Neutrophil (primary cell): ENCODE data around the gene EPHA4.

Source experiments
- H3K27ac ChIP-seq: fragments of 200-600 bp; sonication (generic); 2 replicates; pipeline ENCODE4 v1.5.1; 2016; ENCODE audit warnings: mild to moderate bottlenecking, moderate library complexity
- H3K27me3 ChIP-seq: fragments of 200-600 bp; sonication (generic); 2 replicates; pipeline ENCODE4 v1.6.0; 2016; ENCODE audit warnings: mild to moderate bottlenecking
- H3K36me3 ChIP-seq: fragments of 200-600 bp; sonication (generic); 2 replicates; pipeline ENCODE4 v1.5.1; 2017
- H3K4me1 ChIP-seq, 2 experiments: fragments of 200-600 bp in 1 of 2; sonication (generic) in 1 of 2; 1 replicate in 1 of 2; 2 replicates in 1 of 2; pipeline versions ENCODE4 v1.5.1 to v1.6.1; 2013 to 2016; ENCODE audit warnings: low read depth in 1 of 2, low read length in 1 of 2, mild to moderate bottlenecking in 1 of 2, moderate library complexity in 1 of 2; ENCODE audit not compliant: control insufficient read depth in 1 of 2, insufficient read depth in 1 of 2
- H3K4me3 ChIP-seq, 2 experiments: fragments of 200-600 bp in 1 of 2; sonication (generic) in 1 of 2; 1 replicate in 1 of 2; 2 replicates in 1 of 2; pipeline ENCODE4 v1.5.1; 2013 to 2016; ENCODE audit warnings: low read depth in 1 of 2, low read length in 1 of 2, mild to moderate bottlenecking in 1 of 2, moderate library complexity in 1 of 2
- H3K9me3 ChIP-seq: fragments of 200-600 bp; sonication (generic); 2 replicates; pipeline ENCODE4 v1.5.1; 2016
- TF ChIP-seq, protein P1 (sequence below): fragments of 200-600 bp; sonication (generic); IDR thresholded peaks from 2 replicates; pipeline ENCODE4 v1.5.1; 2016; ENCODE audit warnings: antibody characterized with exemption

EPHA4 gene

DNA sequence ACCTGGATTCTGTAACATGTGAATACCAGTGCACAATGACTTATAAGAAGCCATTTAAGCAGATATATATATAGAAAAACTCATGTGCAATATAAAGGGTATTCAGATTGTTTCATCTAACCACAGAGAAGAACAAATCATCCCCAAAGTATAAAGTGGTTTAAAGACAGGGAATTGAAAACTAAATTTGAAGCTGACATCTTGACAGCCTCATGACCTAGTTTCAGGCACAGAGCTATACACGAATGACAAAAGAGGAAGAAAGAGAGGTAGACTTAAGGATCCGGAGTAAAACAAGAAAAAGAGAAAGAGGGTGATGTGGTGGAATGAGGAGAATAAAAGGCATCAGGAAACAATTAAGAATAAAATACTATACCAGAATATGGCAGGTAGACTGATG, 194.5 kb downstream of the EPHA4 start:
- no peaks in the 10 kb centered on the region for H3K36me3 ChIP-seq
- H3K4me1 ChIP-seq = no peaks in the 10 kb centered on the region
- H3K4me3 ChIP-seq = no peak overlapping the region
- H3K27me3 ChIP-seq = no peaks in the 10 kb centered on the region
- no peak overlapping the region for H3K27ac ChIP-seq
- TF ChIP-seq, protein P1, sequence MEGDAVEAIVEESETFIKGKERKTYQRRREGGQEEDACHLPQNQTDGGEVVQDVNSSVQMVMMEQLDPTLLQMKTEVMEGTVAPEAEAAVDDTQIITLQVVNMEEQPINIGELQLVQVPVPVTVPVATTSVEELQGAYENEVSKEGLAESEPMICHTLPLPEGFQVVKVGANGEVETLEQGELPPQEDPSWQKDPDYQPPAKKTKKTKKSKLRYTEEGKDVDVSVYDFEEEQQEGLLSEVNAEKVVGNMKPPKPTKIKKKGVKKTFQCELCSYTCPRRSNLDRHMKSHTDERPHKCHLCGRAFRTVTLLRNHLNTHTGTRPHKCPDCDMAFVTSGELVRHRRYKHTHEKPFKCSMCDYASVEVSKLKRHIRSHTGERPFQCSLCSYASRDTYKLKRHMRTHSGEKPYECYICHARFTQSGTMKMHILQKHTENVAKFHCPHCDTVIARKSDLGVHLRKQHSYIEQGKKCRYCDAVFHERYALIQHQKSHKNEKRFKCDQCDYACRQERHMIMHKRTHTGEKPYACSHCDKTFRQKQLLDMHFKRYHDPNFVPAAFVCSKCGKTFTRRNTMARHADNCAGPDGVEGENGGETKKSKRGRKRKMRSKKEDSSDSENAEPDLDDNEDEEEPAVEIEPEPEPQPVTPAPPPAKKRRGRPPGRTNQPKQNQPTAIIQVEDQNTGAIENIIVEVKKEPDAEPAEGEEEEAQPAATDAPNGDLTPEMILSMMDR = no peak
- no peaks in the 10 kb centered on the region for H3K9me3 ChIP-seq

DNA sequence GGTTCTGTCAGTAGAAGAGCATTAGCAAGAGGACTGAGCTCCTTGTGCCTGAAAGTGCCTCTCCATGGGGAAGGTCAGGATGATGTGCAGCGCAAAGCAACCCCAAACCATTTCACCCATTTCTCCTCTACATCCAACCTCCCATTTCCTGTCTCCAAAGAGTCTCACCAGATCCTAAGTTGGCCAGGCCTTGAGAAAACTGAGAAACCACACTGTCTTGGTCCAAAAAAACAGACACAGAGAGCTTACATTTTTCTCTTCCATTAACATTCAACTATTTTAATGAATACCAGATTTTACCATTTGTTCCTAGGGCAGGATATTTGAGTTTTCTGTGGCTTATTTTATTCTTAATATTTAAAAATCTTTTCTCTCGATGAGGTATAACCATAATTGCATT, 195.0 kb downstream of the EPHA4 start:
- no peaks in the 10 kb centered on the region for H3K9me3 ChIP-seq
- H3K36me3 ChIP-seq = no peaks in the 10 kb centered on the region
- H3K27me3 ChIP-seq = no peaks in the 10 kb centered on the region
- H3K4me3 ChIP-seq = no peak overlapping the region
- no peak overlapping the region for H3K27ac ChIP-seq
- no peaks in the 10 kb centered on the region for H3K4me1 ChIP-seq
- TF ChIP-seq, protein P1 = no peak

DNA sequence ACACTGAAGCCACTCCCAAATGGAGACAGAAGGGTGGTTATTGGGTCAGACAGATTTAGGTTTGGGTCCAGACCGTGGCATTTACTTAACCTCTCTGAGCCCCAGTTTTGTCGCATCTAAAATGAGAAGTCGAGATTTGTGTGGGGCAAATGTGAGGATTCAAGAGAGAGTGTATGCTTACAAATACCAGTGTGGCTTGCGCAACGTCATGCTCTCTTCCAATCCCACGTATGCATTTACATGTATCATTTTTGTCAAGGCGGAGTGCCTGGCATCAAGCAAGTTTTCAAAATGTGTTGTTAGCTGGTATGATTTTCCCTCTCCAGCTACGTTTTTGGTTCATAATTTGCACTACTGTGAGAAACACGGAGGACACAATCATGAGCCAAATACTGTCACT, 197.9 kb downstream of the EPHA4 start:
- Histone ChIP-seq H3K9me3 (no peaks in the 10 kb centered on the region), H3K4me1 (no peaks in the 10 kb centered on the region), H3K36me3 (no peaks in the 10 kb centered on the region), H3K27me3 (no peaks in the 10 kb centered on the region), H3K4me3 (no peak overlapping the region), H3K27ac (no peak overlapping the region)
- TF ChIP-seq, protein P1 = no peak

DNA sequence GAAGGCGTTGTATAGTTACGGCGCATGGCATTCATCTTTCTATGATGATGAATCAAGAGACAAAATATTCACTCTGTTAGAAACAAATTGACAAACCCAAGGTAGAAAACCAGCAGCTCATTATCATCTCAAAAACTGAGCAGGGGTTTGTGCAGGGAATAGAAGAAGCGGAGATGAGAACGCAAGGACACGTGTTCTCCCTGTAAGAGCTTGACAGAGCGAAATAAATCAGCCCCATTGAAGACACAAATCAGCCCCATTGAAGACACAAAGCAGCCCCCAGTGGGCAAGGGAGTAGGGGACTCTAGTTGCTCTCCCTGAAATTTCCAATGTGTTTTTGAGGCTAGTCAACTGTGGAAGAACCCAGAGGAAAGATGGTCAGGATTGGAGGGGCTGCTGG, 199.2 kb downstream of the EPHA4 start:
- Histone ChIP-seq H3K36me3 (no peaks in the 10 kb centered on the region), H3K4me3 (no peak overlapping the region), H3K27ac (no peak overlapping the region), H3K9me3 (no peaks in the 10 kb centered on the region), H3K4me1 (no peaks in the 10 kb centered on the region), H3K27me3 (no peaks in the 10 kb centered on the region)
- TF ChIP-seq, protein P1 = no peak

DNA sequence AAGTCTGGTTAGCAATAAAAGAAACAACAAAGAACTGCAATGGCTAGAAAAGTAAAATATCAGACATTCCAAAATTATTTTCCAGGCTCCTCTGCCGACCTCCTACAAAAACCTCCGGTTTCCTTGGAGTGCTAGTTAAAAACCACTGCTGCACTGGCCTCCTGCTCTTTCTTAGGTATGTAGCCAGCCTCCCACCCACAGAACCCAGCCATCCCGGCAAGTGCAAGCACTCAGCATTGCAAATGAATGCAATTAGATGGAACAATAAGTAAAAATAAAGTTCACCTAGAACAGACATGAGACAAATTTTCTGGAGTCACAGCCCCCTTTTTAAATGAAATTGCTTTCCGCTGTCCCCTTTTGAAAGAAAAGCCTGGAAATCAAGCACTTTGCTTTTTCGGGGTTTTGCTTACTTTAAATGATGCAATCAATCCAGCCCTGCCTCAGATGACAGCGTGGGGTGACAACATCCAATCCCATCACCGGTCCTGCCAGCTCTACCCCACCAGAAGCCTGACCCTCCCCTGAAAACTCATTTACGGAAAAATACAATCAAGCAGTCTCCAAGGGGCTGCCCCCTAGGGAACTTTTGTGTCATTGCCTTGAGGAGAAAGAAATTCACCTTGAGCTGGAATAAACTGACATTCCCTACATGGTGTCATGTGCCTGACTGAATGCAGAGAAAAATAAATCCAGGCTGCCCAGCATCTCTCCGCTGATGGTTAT, 199.8 kb downstream of the EPHA4 start:
- H3K4me1 ChIP-seq = no peaks in the 10 kb centered on the region
- H3K4me3 ChIP-seq = no peak overlapping the region
- no peaks in the 10 kb centered on the region for H3K9me3 ChIP-seq
- H3K27ac ChIP-seq = no peak overlapping the region
- no peaks in the 10 kb centered on the region for H3K36me3 ChIP-seq
- no peaks in the 10 kb centered on the region for H3K27me3 ChIP-seq
- TF ChIP-seq, protein P1 = no peak
